HFFc6 (cell line): ENCODE results near the gene PPP5C. TPM values are rescaled to one million over a fixed set of nuclear protein-coding genes. Genes with fewer than 3 reads are reported as not detected.

Experiments used
- DNase-seq: peaks from one replicate; pipeline ENCODE4 v3.0.0-alpha.2; 2018
- H3K27ac Mint-ChIP-seq: 2 replicates; pipeline ENCODE4 v1.8.0; 2020; ENCODE audit warnings: mild to moderate bottlenecking, mixed read lengths
- H3K27me3 Mint-ChIP-seq: 2 replicates; pipeline ENCODE4 v1.8.0; 2021; ENCODE audit warnings: mild to moderate bottlenecking, moderate library complexity, mixed read lengths; ENCODE audit not compliant: insufficient read depth
- H3K36me3 Mint-ChIP-seq: 2 replicates; pipeline ENCODE4 v1.8.0; 2021; ENCODE audit warnings: low read depth, mixed read lengths
- H3K4me1 Mint-ChIP-seq: 2 replicates; pipeline ENCODE4 v1.8.0; 2020; ENCODE audit warnings: low read depth, mixed read lengths
- H3K4me3 Mint-ChIP-seq: 2 replicates; pipeline ENCODE4 v1.8.0; 2020; ENCODE audit warnings: mild to moderate bottlenecking, moderate library complexity, mixed read lengths
- H3K9me3 Mint-ChIP-seq: 2 replicates; pipeline ENCODE4 v1.8.0; 2020; ENCODE audit warnings: mild to moderate bottlenecking, mixed read lengths
- total RNA-seq, 6 experiments: library from RNA; stranded (reverse); fragmentation: NEBNext Ultra II Directional; extraction: Animal tissue kit (Norgen Biotek cat#: 25700); gene quantifications; 2 replicates in 1 of 6; 3 replicates in 5 of 6; pipeline ENCODE4 v1.2.3, GENCODE V29; 2021
- TF ChIP-seq, protein P1 (sequence below): fragments of 200-600 bp; sonication (generic); IDR thresholded peaks from 2 replicates; pipeline ENCODE4 v1.5.0; 2021; ENCODE audit warnings: antibody characterized with exemption, mild to moderate bottlenecking

The PPP5C gene
- total RNA-seq, 6 experiments from 2014 or later: 62.8 to 80.6 (median 76.3) TPM

DNA sequence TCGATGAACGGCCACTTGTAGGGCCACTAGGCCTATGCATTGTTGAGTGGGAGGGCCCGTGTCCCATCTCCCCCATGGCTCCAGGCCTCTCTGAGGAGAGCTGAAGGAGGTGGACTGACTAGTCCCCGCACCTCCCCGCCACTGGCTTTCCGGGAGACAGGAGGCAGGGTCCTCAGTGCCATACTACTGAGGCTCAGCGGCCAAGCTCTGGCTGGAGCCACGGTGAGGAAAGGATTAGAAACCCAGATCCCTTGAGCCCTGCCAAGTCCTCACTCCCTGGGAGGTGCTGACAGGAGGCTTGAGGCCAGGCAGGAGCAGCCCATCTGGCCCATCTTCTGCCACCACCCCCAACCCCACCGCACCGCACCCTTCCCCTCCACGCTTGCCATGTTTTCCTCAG, 37.5 kb downstream of the PPP5C start:
- no peak overlapping the region for H3K4me3 Mint-ChIP-seq
- H3K27ac Mint-ChIP-seq: no peak overlapping the region
- TF ChIP-seq, protein P1, sequence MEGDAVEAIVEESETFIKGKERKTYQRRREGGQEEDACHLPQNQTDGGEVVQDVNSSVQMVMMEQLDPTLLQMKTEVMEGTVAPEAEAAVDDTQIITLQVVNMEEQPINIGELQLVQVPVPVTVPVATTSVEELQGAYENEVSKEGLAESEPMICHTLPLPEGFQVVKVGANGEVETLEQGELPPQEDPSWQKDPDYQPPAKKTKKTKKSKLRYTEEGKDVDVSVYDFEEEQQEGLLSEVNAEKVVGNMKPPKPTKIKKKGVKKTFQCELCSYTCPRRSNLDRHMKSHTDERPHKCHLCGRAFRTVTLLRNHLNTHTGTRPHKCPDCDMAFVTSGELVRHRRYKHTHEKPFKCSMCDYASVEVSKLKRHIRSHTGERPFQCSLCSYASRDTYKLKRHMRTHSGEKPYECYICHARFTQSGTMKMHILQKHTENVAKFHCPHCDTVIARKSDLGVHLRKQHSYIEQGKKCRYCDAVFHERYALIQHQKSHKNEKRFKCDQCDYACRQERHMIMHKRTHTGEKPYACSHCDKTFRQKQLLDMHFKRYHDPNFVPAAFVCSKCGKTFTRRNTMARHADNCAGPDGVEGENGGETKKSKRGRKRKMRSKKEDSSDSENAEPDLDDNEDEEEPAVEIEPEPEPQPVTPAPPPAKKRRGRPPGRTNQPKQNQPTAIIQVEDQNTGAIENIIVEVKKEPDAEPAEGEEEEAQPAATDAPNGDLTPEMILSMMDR: no peak
- H3K9me3 Mint-ChIP-seq: peaks cover 10% of the 10 kb centered on the region
- peaks cover 43% of the 10 kb centered on the region for H3K36me3 Mint-ChIP-seq
- DNase-seq: no peak
- peaks cover 18% of the 10 kb centered on the region for H3K4me1 Mint-ChIP-seq
- peaks cover 3% of the 10 kb centered on the region for H3K27me3 Mint-ChIP-seq

DNA sequence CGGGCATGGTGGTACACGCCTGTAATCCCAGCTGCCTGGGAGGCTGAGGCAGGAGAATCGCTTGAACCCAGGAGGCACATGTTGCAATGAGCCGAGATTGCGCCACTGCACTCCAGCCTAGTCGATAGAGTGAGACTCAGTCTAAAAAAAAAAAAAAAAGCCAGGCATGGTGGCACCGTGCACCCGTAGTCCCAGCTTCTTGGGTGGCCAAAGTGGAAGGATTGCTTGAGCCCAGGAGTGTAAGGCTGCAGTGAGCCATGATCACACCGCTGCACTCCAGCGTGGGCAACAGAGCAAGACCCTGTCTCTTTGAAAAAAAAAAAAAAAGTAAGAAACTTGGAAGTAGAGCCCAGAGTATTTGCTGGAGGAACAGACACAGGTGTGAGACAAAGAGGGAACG, 38.7 kb downstream of the PPP5C start:
- Mint-ChIP-seq H3K4me3 (no peak overlapping the region), H3K36me3 (peaks cover 41% of the 10 kb centered on the region), H3K9me3 (peaks cover 14% of the 10 kb centered on the region), H3K4me1 (peaks cover 6% of the 10 kb centered on the region), H3K27me3 (peaks cover 3% of the 10 kb centered on the region), H3K27ac (no peak overlapping the region)
- TF ChIP-seq, protein P1: no peak
- DNase-seq: no peak

DNA sequence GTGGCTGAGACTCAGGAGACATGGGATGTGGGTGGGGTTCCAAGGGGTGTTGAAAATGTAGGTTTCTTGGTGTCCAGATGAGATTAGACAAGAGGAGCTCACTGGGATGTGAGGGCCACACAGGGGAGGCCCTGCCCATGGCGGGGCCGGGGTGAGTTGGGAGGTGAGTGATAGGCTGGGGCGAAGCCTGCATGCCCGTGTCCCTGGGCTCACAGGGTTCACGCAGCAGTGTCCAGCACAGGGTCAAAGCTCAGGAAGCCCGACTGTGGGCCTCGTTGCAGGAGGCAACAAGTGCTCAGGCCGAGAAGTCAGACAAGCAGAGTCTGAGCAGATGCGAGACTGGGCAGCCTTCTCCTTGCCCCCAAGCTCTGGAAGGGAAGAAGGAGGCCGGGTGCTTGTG, 39.3 kb downstream of the PPP5C start:
- TF ChIP-seq, protein P1: no peak
- Mint-ChIP-seq H3K36me3 (peaks cover 36% of the 10 kb centered on the region), H3K27ac (no peak overlapping the region), H3K4me3 (no peak overlapping the region), H3K9me3 (peaks cover 14% of the 10 kb centered on the region), H3K4me1 (peaks cover 3% of the 10 kb centered on the region), H3K27me3 (peaks cover 3% of the 10 kb centered on the region)
- DNase-seq: no peak

DNA sequence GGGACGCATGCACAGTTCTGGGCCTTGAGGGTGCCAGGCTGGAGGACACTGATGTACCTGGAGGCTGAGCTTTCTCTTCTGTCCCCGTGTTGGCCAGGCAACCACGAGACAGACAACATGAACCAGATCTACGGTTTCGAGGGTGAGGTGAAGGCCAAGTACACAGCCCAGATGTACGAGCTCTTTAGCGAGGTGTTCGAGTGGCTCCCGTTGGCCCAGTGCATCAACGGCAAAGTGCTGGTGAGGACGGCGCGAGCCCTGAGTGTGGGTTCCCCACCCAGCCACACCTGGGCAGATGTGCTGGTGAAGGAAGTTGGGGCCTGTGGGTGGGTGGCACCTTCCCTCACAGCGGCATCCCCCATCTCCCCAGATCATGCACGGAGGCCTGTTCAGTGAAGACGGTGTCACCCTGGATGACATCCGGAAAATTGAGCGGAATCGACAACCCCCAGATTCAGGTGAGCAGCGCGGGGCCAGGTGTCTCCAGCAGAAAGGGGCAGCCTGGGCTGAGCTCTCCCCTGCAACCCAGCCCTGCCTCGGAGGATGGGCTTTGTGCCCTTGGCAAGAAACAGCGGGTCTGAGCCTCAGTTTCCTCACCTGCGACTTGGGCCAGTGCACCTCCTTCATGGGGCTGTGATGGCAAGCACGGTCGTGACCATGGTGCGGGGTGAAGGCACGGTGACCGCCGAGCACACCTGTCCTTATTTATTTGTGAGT, 40.3 kb downstream of the PPP5C start:
- peaks cover 4% of the 10 kb centered on the region for H3K27me3 Mint-ChIP-seq
- no peak overlapping the region for H3K4me3 Mint-ChIP-seq
- peaks cover 14% of the 10 kb centered on the region for H3K9me3 Mint-ChIP-seq
- no peak for DNase-seq
- H3K27ac Mint-ChIP-seq: no peak overlapping the region
- TF ChIP-seq, protein P1: no peak
- H3K36me3 Mint-ChIP-seq: peaks cover 34% of the 10 kb centered on the region
- peaks cover 10% of the 10 kb centered on the region for H3K4me1 Mint-ChIP-seq

DNA sequence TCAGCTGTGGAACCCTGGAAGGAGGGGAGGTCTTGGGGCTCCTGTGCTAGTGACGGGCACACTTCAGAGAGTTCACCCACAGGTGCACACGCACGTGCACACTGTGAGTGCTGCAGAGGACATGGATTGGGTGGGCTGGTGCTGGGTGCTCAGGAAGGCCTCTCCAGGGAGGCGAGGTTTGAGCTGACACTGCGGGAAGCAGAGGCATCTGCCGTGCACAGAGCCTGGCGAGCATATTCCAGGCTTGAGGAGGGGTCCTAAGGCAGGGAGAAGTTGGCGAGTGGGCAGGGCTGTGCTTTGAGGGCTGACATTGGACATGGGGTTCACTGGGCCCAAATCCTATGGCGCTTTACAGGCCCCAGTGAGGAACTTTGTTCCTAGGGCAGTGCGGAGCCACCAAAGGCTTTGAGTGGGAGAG, 40.8 kb downstream of the PPP5C start:
- H3K36me3 Mint-ChIP-seq: peaks cover 34% of the 10 kb centered on the region
- no peak for DNase-seq
- peaks cover 14% of the 10 kb centered on the region for H3K9me3 Mint-ChIP-seq
- H3K4me3 Mint-ChIP-seq: no peak overlapping the region
- TF ChIP-seq, protein P1: no peak
- peaks cover 4% of the 10 kb centered on the region for H3K27me3 Mint-ChIP-seq
- no peak overlapping the region for H3K27ac Mint-ChIP-seq
- H3K4me1 Mint-ChIP-seq: peaks cover 16% of the 10 kb centered on the region
